T47D (cell line): ENCODE measurements around the gene POLE.

ENCODE experiments used
- DNase-seq, 2 experiments: peaks; one replicate each; pipeline versions ENCODE4 v3.0.0 to v3.0.0-alpha.2; 2011 to 2012; ENCODE audit warnings: low read depth in 1 of 2, low spot score in 1 of 2
- JUND ChIP-seq: IDR thresholded peaks from 2 replicates; pipeline ENCODE4 v1.6.1; 2012; ENCODE audit warnings: low read depth
- in situ Hi-C: cut with HindIII; loops from 2 replicates; pipeline ENCODE4 v1.10.0; 2016; ENCODE audit warnings: low sequenced_read_pairs, low pct_unique_long_range_greater_than_20kb

Gene POLE

DNA sequence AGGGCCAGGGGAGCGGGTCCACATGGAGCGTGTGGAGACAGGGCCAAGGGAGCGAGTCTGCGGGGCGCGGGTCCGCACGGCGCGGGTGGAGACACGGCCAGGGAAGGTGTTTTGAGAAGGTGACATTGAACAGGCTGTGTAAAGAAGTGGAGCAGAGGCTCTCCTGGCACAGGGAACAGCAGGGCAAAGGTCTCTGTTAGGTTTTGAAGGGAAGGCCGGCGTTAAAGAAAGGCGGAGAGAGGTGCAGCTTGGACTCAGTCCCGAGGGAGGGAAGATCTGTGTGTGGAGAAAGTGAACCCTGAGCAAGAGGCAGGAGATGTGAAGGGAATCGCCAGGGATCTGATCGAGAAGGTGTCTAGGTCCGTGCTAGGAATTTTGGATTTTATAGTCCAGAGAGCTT, 2.1 kb upstream of the POLE start:
- in situ Hi-C loops, result no loop called here
- DNase-seq, result peak in 1 of 2 experiments; percentile 31
- no peak for TF ChIP-seq JUND

DNA sequence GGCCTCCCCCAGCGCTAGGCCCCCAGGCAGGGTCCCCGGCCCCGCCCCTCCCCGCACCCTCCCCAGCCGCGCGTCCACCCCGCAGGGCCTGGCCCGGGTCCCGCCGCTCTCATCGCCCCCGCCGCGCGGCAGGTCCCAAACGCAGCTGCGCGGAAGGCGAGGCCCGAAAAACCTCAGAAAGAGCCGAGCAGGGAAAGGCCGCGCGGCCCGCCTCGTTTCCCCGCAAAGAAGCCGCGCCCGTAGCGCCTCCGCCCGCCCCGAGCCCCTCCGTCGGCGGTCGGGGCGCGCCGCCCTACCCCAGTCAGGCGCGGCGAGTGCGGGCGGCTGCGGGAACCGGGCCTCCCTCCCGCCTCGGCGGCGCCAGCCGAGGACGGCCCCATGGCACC, 324 bp downstream of the POLE start:
- in situ Hi-C loops, result no loop called here
- peak; percentile 43 to 65 for DNase-seq
- TF ChIP-seq JUND, result no peak

DNA sequence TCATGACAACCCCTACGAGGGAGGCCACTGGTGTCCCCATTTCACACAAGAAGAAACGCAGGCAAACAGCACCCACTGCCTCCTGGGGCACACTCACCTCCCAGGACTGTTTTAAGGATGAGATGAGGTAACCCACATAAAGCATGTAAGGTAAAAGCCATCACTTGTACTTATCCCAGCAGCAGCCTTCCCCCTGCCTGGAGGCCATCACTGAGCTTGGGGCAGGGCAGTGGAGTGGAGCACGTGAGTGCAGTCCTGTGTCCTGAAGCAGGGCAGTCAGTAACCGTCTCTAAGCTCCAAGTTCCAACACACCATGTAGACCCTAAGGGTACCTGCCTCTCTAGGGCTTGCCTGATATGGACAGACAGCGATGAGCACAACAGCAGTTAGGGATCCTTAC, 1.7 kb downstream of the POLE start:
- DNase-seq, result no peak
- in situ Hi-C loops, result no loop called here
- no peak for TF ChIP-seq JUND

DNA sequence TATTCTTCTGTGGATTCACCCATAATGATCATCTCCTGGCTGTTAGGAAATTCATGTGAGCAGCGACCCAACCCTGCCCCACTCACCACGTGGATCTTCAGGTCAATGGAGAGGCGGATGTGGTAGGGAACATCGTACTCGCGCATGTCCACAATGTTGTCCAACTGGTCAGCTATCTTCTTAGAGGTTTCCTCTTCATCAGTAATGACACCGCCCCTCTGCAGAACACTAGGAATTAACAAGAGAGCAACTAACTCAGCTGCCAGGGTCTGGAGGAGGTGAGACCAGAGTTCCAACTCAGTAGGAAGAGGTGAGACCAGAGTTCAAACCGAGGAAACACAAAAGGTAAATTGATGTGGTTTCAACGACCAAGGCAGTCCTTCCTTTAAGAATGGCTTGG, 9.7 kb downstream of the POLE start:
- in situ Hi-C loops, result no loop called here
- DNase-seq, result no peak
- TF ChIP-seq JUND, result no peak

DNA sequence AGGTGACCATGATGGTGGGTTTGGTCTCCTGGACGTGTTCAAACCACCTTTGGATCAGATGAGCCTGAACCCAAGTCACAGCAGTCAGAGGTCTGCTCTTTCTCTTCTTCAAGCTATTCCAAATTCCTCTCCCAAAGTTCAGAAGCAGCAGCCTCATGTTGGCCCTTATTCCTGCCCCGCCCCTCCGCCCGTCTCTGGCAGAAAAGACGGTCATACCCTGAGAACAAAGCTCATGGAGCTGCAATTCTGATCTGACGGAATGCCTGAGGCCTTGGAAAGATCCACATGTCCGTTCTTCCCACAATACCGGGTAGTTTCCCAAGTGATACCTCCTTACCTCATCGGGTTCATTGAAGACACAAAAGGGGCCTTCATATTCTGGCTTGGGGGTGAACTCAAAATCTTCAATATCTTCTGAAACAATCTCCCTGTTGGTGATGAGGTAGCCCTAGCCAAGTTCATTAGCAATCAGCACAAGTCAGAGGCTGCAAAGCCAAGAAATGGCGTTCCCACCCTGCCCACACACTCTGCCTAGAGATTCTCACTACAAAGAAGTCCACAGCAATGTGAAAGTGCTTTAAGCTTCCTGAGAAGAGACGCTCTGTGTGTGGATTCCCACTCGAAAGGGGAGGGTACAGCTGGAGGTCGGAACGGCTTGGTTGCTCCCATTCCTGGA, 11.2 kb downstream of the POLE start:
- TF ChIP-seq JUND, result no peak
- in situ Hi-C loops, result no loop called here

DNA sequence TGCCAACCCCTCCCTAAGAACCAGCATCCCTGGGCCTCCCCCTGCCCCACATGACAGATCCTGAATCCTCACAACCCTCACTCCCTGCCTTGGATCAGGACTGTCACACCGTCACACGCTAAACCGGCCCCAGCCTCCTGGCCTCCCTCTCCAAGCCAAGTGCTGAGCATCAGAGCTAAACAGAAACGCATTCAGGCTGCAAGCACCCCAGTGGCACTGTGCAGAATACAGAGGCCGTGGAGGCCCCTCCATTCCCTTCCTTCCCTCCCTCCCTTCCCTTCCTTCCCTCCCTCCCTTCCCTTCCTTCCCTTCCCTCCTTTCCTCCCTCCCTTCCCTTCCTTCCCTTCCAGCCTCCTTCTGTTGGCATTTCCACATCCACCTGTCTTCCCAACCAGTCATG, 12.6 kb downstream of the POLE start:
- TF ChIP-seq JUND, result no peak
- no peak for DNase-seq
- in situ Hi-C loops, result no loop called here

More for the DNA sequence above, 11.2 kb downstream of the POLE start:
- DNase-seq, result no peak

DNA sequence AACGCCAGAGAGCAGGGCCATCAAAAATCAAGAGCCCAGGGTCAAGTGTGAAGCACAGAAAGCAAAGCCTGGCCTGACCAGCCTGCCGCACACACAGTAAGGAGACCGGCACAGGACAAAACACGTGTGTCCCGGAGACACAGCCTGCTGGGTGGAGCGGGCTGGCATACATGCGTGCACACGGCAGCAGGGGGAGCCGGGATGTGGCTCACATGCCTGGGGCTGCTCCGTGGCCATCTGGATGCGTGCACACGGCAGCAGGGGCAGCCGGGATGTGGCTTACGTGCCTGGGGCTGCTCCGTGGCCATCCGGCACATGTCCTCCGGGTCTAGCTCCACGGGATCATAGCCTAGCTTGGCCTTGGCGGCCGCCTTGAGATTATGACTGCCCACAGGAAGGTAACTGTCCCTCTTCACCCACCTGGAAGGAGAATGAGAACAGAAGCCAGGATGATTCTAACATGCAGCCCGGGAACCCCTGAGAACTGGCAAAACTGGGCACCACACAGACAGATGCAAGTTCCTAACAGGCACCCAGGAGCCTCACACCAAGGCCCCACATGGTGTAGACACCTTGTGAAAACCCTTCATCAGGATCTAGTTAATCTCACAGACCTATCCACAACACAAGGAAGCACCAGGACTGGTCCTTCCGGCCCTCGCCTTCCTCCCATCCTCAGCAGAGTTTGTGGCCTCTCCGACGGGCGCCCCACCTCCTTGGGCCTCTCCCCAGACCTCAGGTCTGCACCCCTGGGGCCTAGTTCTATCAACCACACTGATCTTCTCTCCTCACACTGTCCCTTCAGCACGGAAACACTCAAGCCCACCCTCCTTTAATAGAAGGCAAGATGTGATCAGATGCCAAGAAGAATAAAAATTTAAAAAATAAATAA, 13.6 kb downstream of the POLE start:
- no peak for TF ChIP-seq JUND
- no peak for DNase-seq
- in situ Hi-C loops, result no loop called here

DNA sequence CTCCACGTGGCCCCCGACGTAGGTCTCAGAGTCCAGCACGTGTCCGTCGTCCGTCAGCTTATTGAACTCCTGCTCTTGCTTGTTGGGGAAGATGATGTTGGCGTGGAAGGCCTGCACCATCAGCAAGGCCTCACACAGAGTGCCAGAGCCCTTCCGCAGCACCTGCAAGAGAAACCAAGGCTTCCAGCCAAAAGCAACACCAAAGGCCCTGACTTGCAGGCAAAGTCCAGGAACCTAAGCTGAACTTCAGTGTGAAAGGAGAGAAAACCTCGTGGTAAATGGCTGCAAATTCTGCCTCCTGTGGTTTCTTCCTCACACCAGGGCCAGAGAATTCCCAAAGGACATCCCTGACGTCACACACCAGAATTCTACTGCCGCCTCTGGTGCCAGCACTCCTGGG, 14.5 kb downstream of the POLE start:
- no peak for DNase-seq
- TF ChIP-seq JUND, result no peak
- in situ Hi-C loops, result no loop called here

DNA sequence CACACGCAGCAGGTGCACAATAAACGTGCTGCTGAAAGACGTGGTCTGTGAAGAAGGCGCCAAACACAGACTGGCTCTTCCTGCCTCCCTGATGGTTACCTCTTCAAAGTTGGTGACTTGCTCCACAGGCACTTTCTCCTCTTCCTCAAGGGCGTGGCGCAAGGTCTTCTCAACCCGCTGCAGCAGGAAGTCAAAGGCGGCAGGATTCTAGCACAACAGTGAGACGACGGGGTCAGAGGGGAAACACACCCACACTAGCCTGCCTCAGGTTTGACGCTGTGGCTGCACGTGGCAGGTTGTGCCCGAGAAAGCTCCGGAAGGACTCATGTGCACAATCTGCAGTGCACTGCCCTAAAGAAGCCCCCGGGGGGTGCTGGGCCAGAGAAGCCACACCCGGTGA, 15.0 kb downstream of the POLE start:
- no peak for TF ChIP-seq JUND
- in situ Hi-C loops, result no loop called here
- DNase-seq, result no peak

DNA sequence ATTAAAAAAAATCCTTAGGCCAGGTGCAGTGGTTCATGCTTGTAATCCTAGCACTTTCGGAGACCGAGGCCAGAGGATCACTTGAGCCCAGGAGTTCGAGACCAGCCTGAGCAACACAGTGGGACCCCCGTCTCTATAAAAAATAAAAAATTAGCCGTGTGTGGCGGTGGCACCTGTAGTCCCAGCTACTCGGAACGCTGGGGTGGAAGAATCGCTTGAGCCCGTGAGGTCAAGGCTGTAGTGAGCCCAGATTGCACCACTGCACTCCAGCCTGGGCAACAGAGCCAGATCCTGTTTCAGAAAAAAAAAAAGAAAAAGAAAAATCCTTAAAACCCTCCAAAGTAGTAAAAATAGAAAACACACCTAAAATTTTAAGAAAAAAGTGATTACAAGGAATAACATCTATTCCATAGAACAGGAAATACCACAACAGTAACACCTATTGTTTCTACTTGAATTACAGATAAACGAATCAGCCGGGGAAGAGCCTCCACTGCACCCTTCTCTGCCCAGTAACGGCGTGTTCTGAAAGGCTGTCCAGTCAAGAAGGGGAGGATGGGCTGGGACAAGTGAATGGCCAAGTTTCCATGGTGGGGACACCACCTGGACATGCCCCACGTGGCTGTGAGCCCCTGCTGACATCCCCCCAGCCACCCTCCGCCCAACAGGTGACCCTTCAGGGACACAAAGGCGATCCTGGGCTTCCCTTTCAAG, 17.8 kb downstream of the POLE start:
- DNase-seq, result no peak
- no peak for TF ChIP-seq JUND
- in situ Hi-C loops, result no loop called here

DNA sequence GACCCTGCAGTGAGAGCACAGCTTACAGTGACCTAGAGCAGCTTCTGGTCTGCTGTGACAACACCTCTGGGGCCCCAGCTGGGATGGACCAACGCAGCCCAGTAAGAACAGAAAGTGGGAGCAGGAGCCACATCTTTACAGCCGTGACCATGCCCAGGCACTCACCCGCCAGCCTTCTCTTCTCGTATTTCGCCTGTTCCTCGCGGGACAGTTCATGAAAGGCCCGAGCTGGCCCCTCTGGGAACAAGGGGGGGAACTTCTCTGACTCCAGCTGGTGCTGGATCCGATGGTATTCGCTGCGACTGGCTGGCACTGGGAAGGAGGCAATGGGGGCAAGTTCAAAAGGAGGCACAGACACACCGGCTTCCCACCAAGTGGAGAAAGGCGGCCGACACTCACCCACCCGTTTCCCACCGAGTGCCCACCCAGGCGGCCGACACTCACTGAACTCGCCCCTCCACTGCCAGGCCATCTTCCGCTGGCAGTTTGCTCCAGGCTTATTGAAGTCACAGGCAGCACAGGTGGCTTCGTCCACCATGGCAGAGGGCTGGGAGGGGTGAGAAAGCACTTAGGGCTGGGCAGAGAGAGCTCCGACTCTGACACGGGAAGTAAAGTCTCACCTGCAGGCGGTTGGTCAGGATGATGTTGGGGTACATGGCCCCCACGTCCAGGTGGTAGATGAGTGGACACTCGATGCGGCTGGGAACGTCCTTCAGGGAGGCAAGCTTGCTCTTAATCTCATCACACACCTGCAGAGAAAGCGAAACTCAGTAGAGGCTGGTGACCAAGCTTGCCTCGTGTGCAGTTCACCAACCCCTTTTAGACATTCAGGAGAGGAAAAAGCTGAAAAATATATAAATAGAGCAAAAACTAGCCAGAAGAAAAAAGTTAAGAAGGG, 18.7 kb downstream of the POLE start:
- in situ Hi-C loops, result no loop called here
- no peak for DNase-seq
- no peak for TF ChIP-seq JUND

DNA sequence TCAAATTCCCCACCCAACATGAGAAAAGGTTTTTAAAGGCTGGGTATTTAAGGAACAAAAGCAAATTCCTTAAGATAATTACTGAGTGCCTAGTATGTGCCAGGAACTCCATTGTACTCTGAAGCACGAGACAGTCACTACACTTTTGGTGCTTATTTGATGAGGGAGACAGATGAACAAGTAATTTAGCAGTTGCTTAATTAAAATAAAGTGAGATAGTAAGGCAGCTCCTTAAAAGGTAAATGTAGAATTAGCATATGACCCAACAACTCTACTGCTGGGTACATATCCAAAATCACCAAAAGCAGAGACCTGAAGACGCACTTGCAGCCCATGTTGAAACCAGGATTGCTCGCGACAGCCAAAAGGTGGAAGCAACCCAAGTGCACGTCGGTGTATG, 21.3 kb downstream of the POLE start:
- in situ Hi-C loops, result no loop called here
- no peak for DNase-seq
- TF ChIP-seq JUND, result no peak

DNA sequence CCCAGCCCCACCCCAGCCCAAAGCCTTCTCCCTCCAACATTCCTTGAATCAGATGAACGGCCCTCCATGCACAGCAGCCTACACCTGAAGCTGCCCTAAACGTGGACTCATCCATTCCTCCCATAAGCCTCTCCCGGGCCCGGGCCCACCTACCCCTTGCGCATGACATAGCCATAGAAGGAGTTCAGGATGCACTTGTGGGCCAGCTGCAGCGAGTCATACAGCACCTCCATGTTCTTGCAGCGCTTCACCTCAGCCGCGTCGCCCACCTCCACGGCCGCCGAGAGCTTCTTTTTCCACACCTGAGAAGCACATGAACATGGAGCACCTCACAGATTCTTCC, 22.0 kb downstream of the POLE start:
- no peak for TF ChIP-seq JUND
- in situ Hi-C loops, result no loop called here
- DNase-seq, result no peak
